OCI-LY3 (cell line): ENCODE results near the gene GATA5.

Experiments used
- H2AFZ ChIP-seq: fragments of 200-600, 300-600 bp; shearing (Covaris generic); 2 replicates; pipeline ENCODE4 v1.6.0; 2014; ENCODE audit warnings: antibody characterized with exemption, low read depth, low read length
- H3K27ac ChIP-seq: fragments of 200-600, 300-600 bp; sonication (generic); 2 replicates; pipeline ENCODE4 v1.5.1; 2014; ENCODE audit warnings: mild to moderate bottlenecking, low read length, moderate library complexity, mixed read lengths
- H3K27me3 ChIP-seq: fragments of 200-600, 300-600 bp; sonication (generic); 2 replicates; pipeline ENCODE4 v1.6.1; 2014; ENCODE audit warnings: low read depth, low read length, mixed read lengths
- H3K36me3 ChIP-seq: fragments of 200-600, 300-600 bp; sonication (generic); replicated peaks from 2 replicates; pipeline ENCODE3; 2014; ENCODE audit warnings: low read depth, low read length, mixed read lengths
- H3K4me1 ChIP-seq: fragments of 300-600, 200-600 bp; sonication (generic); 2 replicates; pipeline ENCODE4 v1.6.1; 2014; ENCODE audit warnings: low read length, mixed read lengths
- H3K4me2 ChIP-seq: fragments of 200-600, 300-600 bp; sonication (generic); 2 replicates; pipeline ENCODE4 v1.6.1; 2014; ENCODE audit warnings: low read length, mixed read lengths
- H3K4me3 ChIP-seq: fragments of 300-600, 200-600 bp; sonication (generic); 2 replicates; pipeline ENCODE4 v1.5.1; 2014; ENCODE audit warnings: antibody characterized with exemption, mild to moderate bottlenecking, low read length, moderate library complexity
- H3K79me2 ChIP-seq: fragments of 300-600, 200-600 bp; shearing (Covaris generic); 2 replicates; pipeline ENCODE4 v1.6.1; 2014; ENCODE audit warnings: mild to moderate bottlenecking, low read length, mixed read lengths
- H3K9ac ChIP-seq: fragments of 300-600, 200-600 bp; shearing (Covaris generic); 2 replicates; pipeline ENCODE4 v1.6.0; 2014; ENCODE audit warnings: mild to moderate bottlenecking, low read length, moderate library complexity
- H3K9me3 ChIP-seq: fragments of 200-600, 300-600 bp; shearing (Covaris generic); 2 replicates; pipeline ENCODE4 v1.6.1; 2014; ENCODE audit warnings: low read length, mixed read lengths; ENCODE audit not compliant: insufficient read depth
- H4K20me1 ChIP-seq: fragments of 200-600, 300-600 bp; sonication (generic); 2 replicates; pipeline ENCODE4 v1.6.1; 2016; ENCODE audit warnings: low read length, mixed read lengths; ENCODE audit not compliant: insufficient read depth
- EZH2phosphoT487 ChIP-seq: fragments of 200-600 bp; shearing (Covaris generic); IDR thresholded peaks from 2 replicates; pipeline ENCODE4 v1.6.1; 2018; ENCODE audit warnings: antibody characterized with exemption, mixed run types, low read depth
- TF ChIP-seq, protein P1 (sequence below): fragments of 200-600, 300-600 bp; sonication (generic); IDR thresholded peaks from 2 replicates; pipeline ENCODE4 v1.5.1; 2014; ENCODE audit warnings: antibody characterized with exemption, low read length, low read depth

The GATA5 gene

GRCh38 chr20:62437927-62438326, 37.9 kb downstream of the GATA5 start:
- Histone ChIP-seq H3K36me3 (no peaks in the 10 kb centered on the region), H3K27me3 (peaks cover 40% of the 10 kb centered on the region)
- no peak for TF ChIP-seq EZH2phosphoT487
- TF ChIP-seq, protein P1, sequence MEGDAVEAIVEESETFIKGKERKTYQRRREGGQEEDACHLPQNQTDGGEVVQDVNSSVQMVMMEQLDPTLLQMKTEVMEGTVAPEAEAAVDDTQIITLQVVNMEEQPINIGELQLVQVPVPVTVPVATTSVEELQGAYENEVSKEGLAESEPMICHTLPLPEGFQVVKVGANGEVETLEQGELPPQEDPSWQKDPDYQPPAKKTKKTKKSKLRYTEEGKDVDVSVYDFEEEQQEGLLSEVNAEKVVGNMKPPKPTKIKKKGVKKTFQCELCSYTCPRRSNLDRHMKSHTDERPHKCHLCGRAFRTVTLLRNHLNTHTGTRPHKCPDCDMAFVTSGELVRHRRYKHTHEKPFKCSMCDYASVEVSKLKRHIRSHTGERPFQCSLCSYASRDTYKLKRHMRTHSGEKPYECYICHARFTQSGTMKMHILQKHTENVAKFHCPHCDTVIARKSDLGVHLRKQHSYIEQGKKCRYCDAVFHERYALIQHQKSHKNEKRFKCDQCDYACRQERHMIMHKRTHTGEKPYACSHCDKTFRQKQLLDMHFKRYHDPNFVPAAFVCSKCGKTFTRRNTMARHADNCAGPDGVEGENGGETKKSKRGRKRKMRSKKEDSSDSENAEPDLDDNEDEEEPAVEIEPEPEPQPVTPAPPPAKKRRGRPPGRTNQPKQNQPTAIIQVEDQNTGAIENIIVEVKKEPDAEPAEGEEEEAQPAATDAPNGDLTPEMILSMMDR: no peak

GRCh38 chr20:62437496-62437895, 38.3 kb downstream of the GATA5 start:
- H3K4me2 ChIP-seq: no peak overlapping the region
- no peaks in the 10 kb centered on the region for H3K9me3 ChIP-seq
- H3K4me1 ChIP-seq: no peaks in the 10 kb centered on the region; the same call in 1 of the 2 replicates
- H4K20me1 ChIP-seq: no peaks in the 10 kb centered on the region
- no peaks in the 10 kb centered on the region for H3K79me2 ChIP-seq
- H3K36me3 ChIP-seq: no peaks in the 10 kb centered on the region
- H3K4me3 ChIP-seq: no peak overlapping the region
- TF ChIP-seq, protein P1: no peak
- no peak for TF ChIP-seq EZH2phosphoT487
- no peak overlapping the region for H2AFZ ChIP-seq
- H3K27me3 ChIP-seq: peaks cover 40% of the 10 kb centered on the region
- no peak overlapping the region for H3K9ac ChIP-seq
- no peak overlapping the region for H3K27ac ChIP-seq

More at GRCh38 chr20:62437927-62438326, 37.9 kb downstream of the GATA5 start:
- Histone ChIP-seq H3K27ac (no peak overlapping the region), H3K4me3 (no peak overlapping the region), H2AFZ (no peak overlapping the region), H3K4me2 (no peak overlapping the region), H3K4me1 (no peaks in the 10 kb centered on the region; the same call in 1 of the 2 replicates), H3K9me3 (no peaks in the 10 kb centered on the region), H3K79me2 (no peaks in the 10 kb centered on the region), H3K9ac (no peak overlapping the region), H4K20me1 (no peaks in the 10 kb centered on the region)

DNA sequence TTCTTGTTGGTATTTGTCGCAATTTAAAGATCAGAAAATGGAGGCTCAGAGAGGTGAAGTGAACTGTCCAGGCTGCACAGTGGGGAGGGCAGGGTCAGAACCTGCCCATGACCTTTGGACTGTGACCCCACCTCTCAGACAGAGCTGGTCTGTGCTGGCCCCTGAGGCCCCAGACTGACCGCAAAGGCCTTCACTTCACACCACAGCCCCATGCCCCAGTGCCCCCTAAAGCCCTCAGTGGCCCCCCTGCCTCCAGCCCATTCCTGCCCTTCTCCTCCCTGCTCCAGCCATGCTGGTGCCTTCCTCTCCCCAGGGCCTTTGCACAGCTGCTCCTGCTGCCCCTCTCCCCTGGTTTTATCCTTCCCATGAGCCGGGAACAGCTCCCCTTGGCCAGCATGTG, 39.1 kb downstream of the GATA5 start:
- no peaks in the 10 kb centered on the region for H3K36me3 ChIP-seq
- H3K27ac ChIP-seq: no peak overlapping the region
- no peak overlapping the region for H3K9ac ChIP-seq
- H2AFZ ChIP-seq: no peak overlapping the region
- H4K20me1 ChIP-seq: no peaks in the 10 kb centered on the region
- peaks cover 39% of the 10 kb centered on the region for H3K27me3 ChIP-seq
- no peaks in the 10 kb centered on the region for H3K79me2 ChIP-seq
- H3K4me2 ChIP-seq: no peak overlapping the region
- no peaks in the 10 kb centered on the region for H3K9me3 ChIP-seq
- no peak for TF ChIP-seq EZH2phosphoT487
- TF ChIP-seq, protein P1: no peak
- no peaks in the 10 kb centered on the region; the same call in 1 of the 2 replicates for H3K4me1 ChIP-seq
- H3K4me3 ChIP-seq: no peak overlapping the region

GRCh38 chr20:62433658-62434497, 41.9 kb downstream of the GATA5 start:
- Histone ChIP-seq H3K79me2 (no peaks in the 10 kb centered on the region), H3K27me3 (peaks cover 29% of the 10 kb centered on the region), H3K27ac (no peak overlapping the region), H3K36me3 (no peaks in the 10 kb centered on the region), H3K9me3 (no peaks in the 10 kb centered on the region), H2AFZ (no peak overlapping the region), H3K4me1 (no peaks in the 10 kb centered on the region), H3K9ac (no peak overlapping the region), H3K4me3 (no peak overlapping the region), H4K20me1 (no peaks in the 10 kb centered on the region), H3K4me2 (no peak overlapping the region)
- TF ChIP-seq, protein P1: no peak
- TF ChIP-seq EZH2phosphoT487: no peak
